B cell (primary cell): ENCODE results near the gene P2RY14. TPM values are rescaled to one million over a fixed set of nuclear protein-coding genes. Genes with fewer than 3 reads are reported as not detected.

Experiments
- ATAC-seq: fragments of 200-7000 bp; cut with Tn5 transposase; one replicate; pipeline ENCODE4 v1.10.0; 2021; ENCODE audit warnings: low read depth, mild to moderate bottlenecking, moderate number of reproducible peaks, moderate library complexity
- CTCF ChIA-PET: fragments of 350-600 bp; sonication (Branson Sonifier 250); formaldehyde crosslinking; loops from one replicate; lab custom pipeline; 2021; ENCODE audit warnings: antibody characterized with exemption, inconsistent platforms; lab: Charles Lee
- POLR2A ChIA-PET: fragments of 350-600 bp; sonication (Branson Sonifier 250); formaldehyde crosslinking; loops from one replicate; lab custom pipeline; 2021; ENCODE audit warnings: antibody characterized with exemption; lab: Charles Lee
- DNase-seq: peaks from one replicate; pipeline ENCODE4 v3.0.0; 2013
- H2AFZ ChIP-seq: 2 replicates; pipeline ENCODE4 v1.6.1; 2012; ENCODE audit warnings: mild to moderate bottlenecking, low read depth, low read length; ENCODE audit not compliant: insufficient read depth, poor library complexity, severe bottlenecking
- H3K27ac ChIP-seq, 2 donors: 1 replicate in 1 of 2; 2 replicates in 1 of 2; pipeline ENCODE4 v1.5.1; 2012 to 2013; ENCODE audit warnings: low read length in 2 of 2, mild to moderate bottlenecking in 2 of 2, moderate library complexity in 1 of 2
- H3K27me3 ChIP-seq, 4 experiments: fragments of 200-600 bp in 1 of 4; sonication (generic) in 1 of 4; replicated peaks in 1 of 4; 1 replicate in 2 of 4; 2 replicates in 2 of 4; pipeline versions ENCODE4 v1.6.1 to v1.7.0; 2013 to 2016; ENCODE audit warnings: low read length in 3 of 4, mild to moderate bottlenecking in 2 of 4, mixed read lengths in 1 of 4, moderate library complexity in 1 of 4; ENCODE audit not compliant: insufficient read depth in 4 of 4, control insufficient read depth in 3 of 4; ENCODE audit errors: control extremely low read depth in 1 of 4
- H3K36me3 ChIP-seq, 2 experiments: replicated peaks in 1 of 2; 1 replicate in 1 of 2; 2 replicates in 1 of 2; pipeline versions ENCODE4 v1.6.1 to v1.7.1; 2013; ENCODE audit warnings: low read length in 1 of 2; ENCODE audit not compliant: insufficient read depth in 2 of 2, control insufficient read depth in 1 of 2; ENCODE audit errors: control extremely low read depth in 1 of 2, extremely low read depth in 1 of 2
- H3K4me1 ChIP-seq, 2 donors: fragments of 200-600 bp in 1 of 2; sonication (generic) in 1 of 2; 1 replicate in 1 of 2; 2 replicates in 1 of 2; pipeline versions ENCODE4 v1.5.1 to v1.6.1; 2013 to 2017; ENCODE audit warnings: low read length in 2 of 2; ENCODE audit not compliant: control insufficient read depth in 2 of 2, insufficient read depth in 2 of 2
- H3K4me2 ChIP-seq: replicated peaks from 2 replicates; pipeline ENCODE3; 2012; ENCODE audit warnings: mild to moderate bottlenecking, low read depth, low read length; ENCODE audit not compliant: poor library complexity, severe bottlenecking
- H3K4me3 ChIP-seq, 5 experiments: fragments of 200-600 bp in 1 of 5; sonication (generic) in 1 of 5; 1 replicate in 3 of 5; 2 replicates in 2 of 5; pipeline versions ENCODE4 v1.5.1 to v1.7.0; 2011 to 2016; ENCODE audit warnings: low read length in 4 of 5, mild to moderate bottlenecking in 4 of 5, low read depth in 2 of 5, control low read depth in 1 of 5, moderate library complexity in 1 of 5; ENCODE audit not compliant: insufficient read depth in 1 of 5; ENCODE audit errors: control extremely low read depth in 1 of 5, extremely low read depth in 1 of 5
- H3K79me2 ChIP-seq: fragments of 200-600 bp; sonication (generic); one replicate; pipeline ENCODE4 v1.6.0; 2016; ENCODE audit warnings: low read length; ENCODE audit not compliant: control insufficient read depth, insufficient read depth
- H3K9ac ChIP-seq: fragments of 200-600 bp; sonication (generic); 2 replicates; pipeline ENCODE4 v1.6.1; 2017; ENCODE audit warnings: mild to moderate bottlenecking, low read length, moderate library complexity
- H3K9me3 ChIP-seq, 3 donors: one replicate each; pipeline versions ENCODE4 v1.6.1 to v1.7.1; 2013; ENCODE audit warnings: low read length in 2 of 3; ENCODE audit not compliant: control insufficient read depth in 2 of 3, insufficient read depth in 1 of 3; ENCODE audit errors: control extremely low read depth in 1 of 3
- H4K20me1 ChIP-seq: 2 replicates; pipeline ENCODE4 v1.6.0; 2012; ENCODE audit warnings: mild to moderate bottlenecking, low read length; ENCODE audit not compliant: insufficient read depth, control insufficient read depth, poor library complexity, severe bottlenecking
- H3K27ac Mint-ChIP-seq: one replicate; pipeline ENCODE4 v1.8.0; 2021; ENCODE audit warnings: mixed read lengths
- H3K27me3 Mint-ChIP-seq: one replicate; pipeline ENCODE4 v1.8.0; 2021; ENCODE audit warnings: mixed read lengths
- H3K4me1 Mint-ChIP-seq: one replicate; pipeline ENCODE4 v1.8.0; 2021; ENCODE audit warnings: mixed read lengths
- H3K4me3 Mint-ChIP-seq: one replicate; pipeline ENCODE4 v1.8.0; 2021; ENCODE audit warnings: mixed read lengths
- H3K9me3 Mint-ChIP-seq: one replicate; pipeline ENCODE4 v1.8.0; 2022; ENCODE audit warnings: mixed read lengths; ENCODE audit not compliant: insufficient read depth
- EZH2 ChIP-seq: IDR thresholded peaks from 2 replicates; pipeline ENCODE4 v1.6.1; 2012; ENCODE audit warnings: borderline replicate concordance, low read depth, mild to moderate bottlenecking, moderate library complexity, low read length; ENCODE audit not compliant: insufficient read depth, poor library complexity, severe bottlenecking
- WGBS: methylation state at CpG from one replicate; pipeline ENCODE4 v1.1.5; 2013; ENCODE audit warnings: missing lambda C conversion rate; ENCODE audit not compliant: insufficient coverage; 5-methylcytosine and 5-hydroxymethylcytosine counted together
- intact Hi-C: fragments of 100-400 bp; cut with micrococcal nuclease; formaldehyde crosslinking; loops from one replicate; pipeline ENCODE4 v1.10.0; 2022
- polyA plus RNA-seq: library from polyadenylated mRNA; depleted of rRNA; stranded (reverse); fragments of >200 nt; gene quantifications from 2 replicates; pipeline ENCODE4 v1.2.3, GENCODE V29; 2012
- total RNA-seq, 2 donors: library from RNA; stranded (reverse); fragments of 120-200 nt in 1 of 2; gene quantifications; 1 replicate in 1 of 2; 2 replicates in 1 of 2; pipeline versions ENCODE4 v1.2.3 to v1.2.4, GENCODE V29; 2013 to 2022
- TF ChIP-seq, protein P1 (sequence below): fragments of 200-600 bp; IDR thresholded peaks from one replicate; pipeline ENCODE4 v1.8.0; 2022; ENCODE audit warnings: antibody characterized with exemption, mild to moderate bottlenecking

Gene P2RY14
- total and polyA plus RNA-seq, 2 donors (not counting 1 experiment from before 2014, with no cell fraction given), result 7.0 to 11.3 TPM

- H3K36me3 ChIP-seq, result peaks cover 0 to 1% of the 10 kb centered on the region in 2 experiments
- peak overlapping the region; percentile 53 for H3K4me3 Mint-ChIP-seq
- H3K27ac ChIP-seq, result peak overlapping the region; percentile 60 to 66
- H3K27me3 ChIP-seq, result no peaks in the 10 kb centered on the region
- no peaks in the 10 kb centered on the region for H3K27me3 Mint-ChIP-seq
- H3K9ac ChIP-seq, result peak overlapping the region; percentile 31
- peaks cover 82% of the 10 kb centered on the region for H3K4me1 Mint-ChIP-seq
- peak overlapping the region; percentile 89 for H3K27ac Mint-ChIP-seq
- H3K4me2 ChIP-seq, result peak overlapping the region; percentile 57
- H4K20me1 ChIP-seq, result no peaks in the 10 kb centered on the region
- H3K9me3 Mint-ChIP-seq, result no peaks in the 10 kb centered on the region
- H3K9me3 ChIP-seq, result no peaks in the 10 kb centered on the region
- peak; percentile 60 for DNase-seq
- peak overlapping the region; percentile 35 for H2AFZ ChIP-seq
- CTCF ChIA-PET, result interaction anchor here (1.8 to 10.2 kb wide), 3 partner anchors 10 to 39 kb away, joined by 6 to 115 read pairs (median 105); partner anchors contain the start of gene P2RY14
- 14% methylated on average over 4 of the region's 11 CpGs for WGBS
- no peak for TF ChIP-seq EZH2
- no peak for ATAC-seq
- peaks cover 55% of the 10 kb centered on the region for H3K79me2 ChIP-seq
- H3K4me1 ChIP-seq, result peaks cover 47 to 65% of the 10 kb centered on the region in 2 donors
- intact Hi-C loops, result loop anchor here (5.0 to 10.0 kb wide), 3 partner anchors 666 to 1894 kb away; partner anchors contain the start of genes RAP2B and SELENOT
- H3K4me3 ChIP-seq, result peak overlapping the region in 1 of 5 experiments; percentile 17
- POLR2A ChIA-PET, result interaction anchor here (0.6 kb wide), 2 partner anchors 13 to 42 kb away, joined by 3 to 4 read pairs; no protein-coding TSS in a partner anchor
These were observed 9.8 kb downstream of the P2RY14 start for GRCh38 chr3:151268267-151269235.

GRCh38 chr3:151267066-151267465 is 11.3 kb downstream of the P2RY14 start:
- Histone ChIP-seq H3K79me2 (peaks cover 58% of the 10 kb centered on the region), H3K27me3 (no peaks in the 10 kb centered on the region), H3K27ac (peak overlapping the region; percentile 97 to 99), H3K9me3 (no peaks in the 10 kb centered on the region), H3K9ac (no peak overlapping the region), H3K4me2 (no peak overlapping the region), H2AFZ (no peak overlapping the region), H3K4me1 (peaks cover 47 to 63% of the 10 kb centered on the region in 2 donors), H4K20me1 (no peaks in the 10 kb centered on the region), H3K36me3 (no peaks in the 10 kb centered on the region), H3K4me3 (no peak overlapping the region)
- Mint-ChIP-seq H3K9me3 (no peaks in the 10 kb centered on the region), H3K4me3 (no peak overlapping the region), H3K27me3 (no peaks in the 10 kb centered on the region), H3K4me1 (peaks cover 75% of the 10 kb centered on the region), H3K27ac (peak overlapping the region; percentile 99)
- WGBS, result no CpG with 5 or more reads among the region's 1 CpG
- POLR2A ChIA-PET, result interaction anchor here (0.6 to 2.3 kb wide), 2 partner anchors 9 to 635 kb away, joined by 5 to 14 read pairs; no protein-coding TSS in a partner anchor
- CTCF ChIA-PET, result interaction anchor here (1.8 to 10.2 kb wide), 3 partner anchors 11 to 38 kb away, joined by 6 to 115 read pairs (median 105); partner anchors contain the start of gene P2RY14
- ATAC-seq, result no peak
- no peak for DNase-seq
- TF ChIP-seq, protein P1, sequence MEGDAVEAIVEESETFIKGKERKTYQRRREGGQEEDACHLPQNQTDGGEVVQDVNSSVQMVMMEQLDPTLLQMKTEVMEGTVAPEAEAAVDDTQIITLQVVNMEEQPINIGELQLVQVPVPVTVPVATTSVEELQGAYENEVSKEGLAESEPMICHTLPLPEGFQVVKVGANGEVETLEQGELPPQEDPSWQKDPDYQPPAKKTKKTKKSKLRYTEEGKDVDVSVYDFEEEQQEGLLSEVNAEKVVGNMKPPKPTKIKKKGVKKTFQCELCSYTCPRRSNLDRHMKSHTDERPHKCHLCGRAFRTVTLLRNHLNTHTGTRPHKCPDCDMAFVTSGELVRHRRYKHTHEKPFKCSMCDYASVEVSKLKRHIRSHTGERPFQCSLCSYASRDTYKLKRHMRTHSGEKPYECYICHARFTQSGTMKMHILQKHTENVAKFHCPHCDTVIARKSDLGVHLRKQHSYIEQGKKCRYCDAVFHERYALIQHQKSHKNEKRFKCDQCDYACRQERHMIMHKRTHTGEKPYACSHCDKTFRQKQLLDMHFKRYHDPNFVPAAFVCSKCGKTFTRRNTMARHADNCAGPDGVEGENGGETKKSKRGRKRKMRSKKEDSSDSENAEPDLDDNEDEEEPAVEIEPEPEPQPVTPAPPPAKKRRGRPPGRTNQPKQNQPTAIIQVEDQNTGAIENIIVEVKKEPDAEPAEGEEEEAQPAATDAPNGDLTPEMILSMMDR, result no peak
- no peak for TF ChIP-seq EZH2
- intact Hi-C loops, result loop anchor here (5.0 to 10.0 kb wide), 3 partner anchors 665 to 1895 kb away; partner anchors contain the start of genes RAP2B and SELENOT
